Measurements from ENCODE around the gene MAEA. TPM values are rescaled to one million over a fixed set of nuclear protein-coding genes. Genes with fewer than 3 reads are reported as not detected.

Gene MAEA
- total and polyA plus RNA-seq, 2 of the 8 experiments (the other 6 are each of a cell fraction or from before 2014, with no cell fraction given): 75.8 to 133 TPM

- no peak overlapping the region; a peak in 1 of 7 replicates for H3K9ac ChIP-seq (replicated peaks in 1 of 4; ENCODE audit: extremely low read depth in 1 of 4, low read depth in 3 of 4, low read length in 3 of 4)
- peaks cover 41 to 93% of the 10 kb centered on the region in 2 experiments for H3K79me2 ChIP-seq (ENCODE audit: control insufficient read depth in 1 of 2, insufficient read depth in 2 of 2, low read length in 2 of 2)
- no peak overlapping the region for H3K18ac ChIP-seq (ENCODE audit: extremely low read depth, low read length)
- ChIA-PET POLR2A (ENCODE audit: partially characterized antibody) (interaction anchor here (1.4 to 1.6 kb wide), 3 partner anchors 9 to 52 kb away, joined by 4 to 5 read pairs (median 4); partner anchors contain the start of gene UVSSA), CTCF (ENCODE audit: partially characterized antibody) (interaction anchor here (0.5 to 1.0 kb wide), 4 partner anchors 56 to 1065 kb away, joined by 3 read pairs; no protein-coding TSS in a partner anchor)
- no peak overlapping the region for H3K56ac ChIP-seq (replicated peaks; ENCODE audit: insufficient read length, low read depth, low read length)
- peaks cover 0 to 15% (median 2%) of the 10 kb centered on the region in 4 experiments; a peak in 4 of 8 replicates for H3K36me3 ChIP-seq (ENCODE audit: control insufficient read depth in 2 of 4, insufficient read depth in 4 of 4, low read length in 3 of 4)
- no peak overlapping the region for H2BK12ac ChIP-seq (ENCODE audit: low read depth, low read length)
- H4K91ac ChIP-seq (replicated peaks; ENCODE audit: insufficient read length, low read length): no peak overlapping the region
- WGBS, 2 experiments (ENCODE audit: extremely low coverage in 1 of 2, insufficient coverage in 1 of 2, insufficient read length in 1 of 2, insufficient replicate concordance in 2 of 2, low coverage in 1 of 2, low lambda C conversion rate in 2 of 2, missing lambda C conversion rate in 1 of 2): 87% methylated on average over 14 of the region's 14 CpGs; no CpG with 5 or more reads in 1 of the 2 experiments
- H3K79me1 ChIP-seq (ENCODE audit: low read depth, low read length): peaks cover 32% of the 10 kb centered on the region
- no peak overlapping the region; the same call in 1 of the 2 replicates for H2BK5ac ChIP-seq (ENCODE audit: low read depth, low read length)
- no peak for DNase-seq (ENCODE audit: low read depth in 1 of 2, low spot score in 2 of 2)
- no peak overlapping the region for H3K4me3 ChIP-seq (ENCODE audit: extremely low read depth in 1 of 4, insufficient read depth in 2 of 4, low read depth in 3 of 4, low read length in 4 of 4)
- H3K4me2 ChIP-seq (ENCODE audit: insufficient read depth in 1 of 2, low read depth in 2 of 2, low read length in 2 of 2): peak overlapping the region in 1 of 2 experiments; percentile 20; a peak in 1 of 4 replicates
- FAIRE-seq: no peak
- TF ChIP-seq NANOG (IDR thresholded peaks at IDR 0.05; ENCODE audit: insufficient read depth, low read depth, low read length, poor library complexity, severe bottlenecking) (no peak), HDAC6 (IDR thresholded peaks at IDR 0.05; ENCODE audit: low read depth, low read length) (no peak), SIX5 (IDR thresholded peaks at IDR 0.05; ENCODE audit: low read depth, low read length) (no peak), CTBP2 (IDR thresholded peaks at IDR 0.05; ENCODE audit: borderline replicate concordance, insufficient read depth, insufficient read length, low read length) (no peak)
- peaks cover 37 to 41% of the 10 kb centered on the region in 2 experiments for H4K20me1 ChIP-seq (replicated peaks in 1 of 2; ENCODE audit: control insufficient read depth in 1 of 2, insufficient read depth in 2 of 2, low read length in 2 of 2)
- peak overlapping the region; percentile 52; the same call in 1 of the 2 replicates for H3K27ac ChIP-seq (ENCODE audit: low read depth, low read length)
- H3K4ac ChIP-seq (replicated peaks; ENCODE audit: insufficient read length, low read depth, low read length): no peak overlapping the region
- no peak overlapping the region for H2AK5ac ChIP-seq (ENCODE audit: low read depth, low read length)
- no peak overlapping the region for H4K5ac ChIP-seq (ENCODE audit: insufficient read length, low read depth, low read length)
- no peak overlapping the region for H3K23ac ChIP-seq (ENCODE audit: insufficient read length)
- no peak overlapping the region for H2BK20ac ChIP-seq (ENCODE audit: low read length)
- H2AFZ ChIP-seq (ENCODE audit: low read length): no peak overlapping the region
- H3K4me1 ChIP-seq (replicated peaks in 1 of 4; ENCODE audit: control insufficient read depth in 3 of 4, insufficient read depth in 4 of 4, low read length in 3 of 4): peaks cover 6 to 30% (median 18%) of the 10 kb centered on the region in 4 experiments
- H3K9me3 ChIP-seq (ENCODE audit: insufficient read depth in 2 of 2, low read depth in 1 of 2, low read length in 1 of 2): no peaks in the 10 kb centered on the region
- no peak overlapping the region for H2BK15ac ChIP-seq (ENCODE audit: low read length)
- peaks cover 6% of the 10 kb centered on the region; the same call in 1 of the 2 replicates for H3K23me2 ChIP-seq (ENCODE audit: low read depth, low read length)
- H4K8ac ChIP-seq (ENCODE audit: extremely low read depth, insufficient read depth, low read length): peak overlapping the region; percentile 84; the same call in 1 of the 2 replicates
- no peaks in the 10 kb centered on the region for H3K27me3 ChIP-seq (replicated peaks in 1 of 4; ENCODE audit: control insufficient read depth in 3 of 4, extremely low read depth in 1 of 4, insufficient read depth in 3 of 4, low read length in 3 of 4)
- H3K14ac ChIP-seq (ENCODE audit: insufficient read length): no peak overlapping the region
- H2BK120ac ChIP-seq (replicated peaks; ENCODE audit: low read depth, low read length): no peak overlapping the region
Observed at GRCh38 chr4:1294424-1294823, 4.7 kb downstream of the MAEA start.

Data from H1 (cell line).